HEK293T (cell line): ENCODE measurements around the gene DMD.

Source experiments
- ARNT ChIP-seq: fragments of 450-650 bp; IDR thresholded peaks from 2 replicates; pipeline ENCODE4 v1.6.1; 2017; ENCODE audit warnings: mild to moderate bottlenecking
- ELF4 ChIP-seq: fragments of 450-650 bp; IDR thresholded peaks from 2 replicates; pipeline ENCODE4 v1.6.1; 2017; ENCODE audit warnings: antibody characterized with exemption
- FOXA1 ChIP-seq: fragments of 450-650 bp; IDR thresholded peaks from 2 replicates; pipeline ENCODE4 v1.6.1; 2016; ENCODE audit warnings: mild to moderate bottlenecking
- FOXM1 ChIP-seq: fragments of 450-650 bp; IDR thresholded peaks from 2 replicates; pipeline ENCODE4 v1.6.1; 2017; ENCODE audit warnings: mild to moderate bottlenecking, borderline replicate concordance
- HDGF ChIP-seq: fragments of 450-650 bp; IDR thresholded peaks from 2 replicates; pipeline ENCODE4 v1.6.1; 2017; ENCODE audit warnings: antibody characterized with exemption, borderline replicate concordance
- SP1 ChIP-seq: fragments of 450-650 bp; IDR thresholded peaks from 2 replicates; pipeline ENCODE4 v1.6.1; 2017
- SUZ12 ChIP-seq: fragments of 450-650 bp; IDR thresholded peaks from 2 replicates; pipeline ENCODE4 v1.6.1; 2016; ENCODE audit warnings: mild to moderate bottlenecking
- TARDBP ChIP-seq: fragments of 450-650 bp; IDR thresholded peaks from 2 replicates; pipeline ENCODE4 v1.6.1; 2016
- ZNF384 ChIP-seq: fragments of 450-650 bp; IDR thresholded peaks from 2 replicates; pipeline ENCODE4 v1.6.1; 2016

DNA sequence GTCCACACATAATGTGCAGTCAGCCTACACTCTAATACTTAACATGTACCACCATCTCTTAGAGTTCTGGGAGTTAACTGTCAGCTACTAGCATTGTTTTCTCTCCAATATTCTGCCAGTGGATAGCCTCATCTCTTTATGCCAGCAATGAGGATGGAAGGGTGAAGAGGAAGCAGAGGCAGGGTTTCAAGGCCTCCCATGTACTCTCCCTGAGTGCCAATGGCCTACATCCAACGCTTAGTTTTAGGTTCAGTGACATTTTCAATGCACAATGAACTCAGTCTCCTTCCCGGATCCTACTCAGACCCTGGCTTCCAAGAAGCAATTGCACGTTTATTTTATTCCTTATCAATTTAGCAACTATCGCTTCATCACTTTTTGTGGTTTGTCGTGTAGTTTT is 686.1 kb downstream of the DMD start:
- TF ChIP-seq ARNT, result no peak
- no peak for TF ChIP-seq FOXA1
- no peak for TF ChIP-seq SP1
- TF ChIP-seq SUZ12, result no peak
- no peak for TF ChIP-seq ELF4
- no peak for TF ChIP-seq HDGF
- no peak for TF ChIP-seq FOXM1
- TF ChIP-seq TARDBP, result no peak
- TF ChIP-seq ZNF384, result no peak
